OCI-LY3 (cell line): ENCODE results near the gene RPS16.

Source experiments
- H2AFZ ChIP-seq: fragments of 200-600, 300-600 bp; shearing (Covaris generic); 2 replicates; pipeline ENCODE4 v1.6.0; 2014; ENCODE audit warnings: antibody characterized with exemption, low read depth, low read length
- H3K27ac ChIP-seq: fragments of 200-600, 300-600 bp; sonication (generic); 2 replicates; pipeline ENCODE4 v1.5.1; 2014; ENCODE audit warnings: mild to moderate bottlenecking, low read length, moderate library complexity, mixed read lengths
- H3K27me3 ChIP-seq: fragments of 200-600, 300-600 bp; sonication (generic); 2 replicates; pipeline ENCODE4 v1.6.1; 2014; ENCODE audit warnings: low read depth, low read length, mixed read lengths
- H3K36me3 ChIP-seq: fragments of 200-600, 300-600 bp; sonication (generic); replicated peaks from 2 replicates; pipeline ENCODE3; 2014; ENCODE audit warnings: low read depth, low read length, mixed read lengths
- H3K4me1 ChIP-seq: fragments of 300-600, 200-600 bp; sonication (generic); 2 replicates; pipeline ENCODE4 v1.6.1; 2014; ENCODE audit warnings: low read length, mixed read lengths
- H3K4me2 ChIP-seq: fragments of 200-600, 300-600 bp; sonication (generic); 2 replicates; pipeline ENCODE4 v1.6.1; 2014; ENCODE audit warnings: low read length, mixed read lengths
- H3K4me3 ChIP-seq: fragments of 300-600, 200-600 bp; sonication (generic); 2 replicates; pipeline ENCODE4 v1.5.1; 2014; ENCODE audit warnings: antibody characterized with exemption, mild to moderate bottlenecking, low read length, moderate library complexity
- H3K79me2 ChIP-seq: fragments of 300-600, 200-600 bp; shearing (Covaris generic); 2 replicates; pipeline ENCODE4 v1.6.1; 2014; ENCODE audit warnings: mild to moderate bottlenecking, low read length, mixed read lengths
- H3K9ac ChIP-seq: fragments of 300-600, 200-600 bp; shearing (Covaris generic); 2 replicates; pipeline ENCODE4 v1.6.0; 2014; ENCODE audit warnings: mild to moderate bottlenecking, low read length, moderate library complexity
- H3K9me3 ChIP-seq: fragments of 200-600, 300-600 bp; shearing (Covaris generic); 2 replicates; pipeline ENCODE4 v1.6.1; 2014; ENCODE audit warnings: low read length, mixed read lengths; ENCODE audit not compliant: insufficient read depth
- H4K20me1 ChIP-seq: fragments of 200-600, 300-600 bp; sonication (generic); 2 replicates; pipeline ENCODE4 v1.6.1; 2016; ENCODE audit warnings: low read length, mixed read lengths; ENCODE audit not compliant: insufficient read depth
- CTCF ChIP-seq: fragments of 200-600, 300-600 bp; sonication (generic); IDR thresholded peaks from 2 replicates; pipeline ENCODE4 v1.5.1; 2014; ENCODE audit warnings: antibody characterized with exemption, low read length, low read depth
- EZH2phosphoT487 ChIP-seq: fragments of 200-600 bp; shearing (Covaris generic); IDR thresholded peaks from 2 replicates; pipeline ENCODE4 v1.6.1; 2018; ENCODE audit warnings: antibody characterized with exemption, mixed run types, low read depth

Gene RPS16

GRCh38 chr19:39471756-39472536 lies 36.2 kb upstream of the RPS16 start:
- H3K27ac ChIP-seq, result no peak overlapping the region
- H3K9ac ChIP-seq, result no peak overlapping the region
- peaks cover 82% of the 10 kb centered on the region for H3K36me3 ChIP-seq
- no peak overlapping the region for H3K4me2 ChIP-seq
- H4K20me1 ChIP-seq, result no peaks in the 10 kb centered on the region
- 0 out of 2 replicates have a peak, but pooled peaks cover 5% of the 10 kb centered on the region for H3K79me2 ChIP-seq
- no peaks in the 10 kb centered on the region for H3K4me1 ChIP-seq
- H3K27me3 ChIP-seq, result no peaks in the 10 kb centered on the region
- TF ChIP-seq EZH2phosphoT487 (no peak), CTCF (no peak)
- no peaks in the 10 kb centered on the region for H3K9me3 ChIP-seq
- no peak overlapping the region for H2AFZ ChIP-seq
- no peak overlapping the region for H3K4me3 ChIP-seq

DNA sequence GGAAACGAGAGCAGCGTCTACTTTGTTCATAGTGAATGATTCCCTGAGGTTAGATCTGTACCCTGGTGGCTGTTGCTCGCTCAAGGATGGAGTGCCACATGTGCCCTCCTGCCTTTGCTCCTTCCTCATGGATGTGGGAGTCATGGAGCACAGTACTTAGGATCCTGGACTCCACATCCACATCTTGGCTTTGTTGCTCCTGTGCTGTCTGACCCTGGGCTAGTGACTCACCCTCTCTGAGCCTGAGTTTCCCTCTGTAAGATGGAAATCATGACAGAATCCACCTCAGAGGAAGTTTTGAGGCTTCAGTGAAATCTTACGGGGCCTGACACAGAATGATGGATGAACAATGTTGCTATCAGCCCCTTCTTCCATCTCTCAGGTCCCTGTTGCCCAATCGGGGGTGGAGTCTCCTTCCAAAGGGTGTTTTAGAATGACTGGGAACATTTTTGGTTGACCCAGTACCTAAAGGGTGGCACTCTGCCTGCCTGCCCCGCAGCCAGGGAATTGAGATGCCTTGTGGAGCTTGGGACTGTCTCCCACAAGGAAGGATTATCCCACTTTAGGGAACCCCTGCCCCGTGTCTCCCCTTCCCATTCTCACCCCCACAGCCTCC lies 35.1 kb upstream of the RPS16 start:
- no peaks in the 10 kb centered on the region for H3K4me1 ChIP-seq
- no peak overlapping the region for H3K9ac ChIP-seq
- H4K20me1 ChIP-seq, result no peaks in the 10 kb centered on the region
- no peaks in the 10 kb centered on the region for H3K9me3 ChIP-seq
- H3K36me3 ChIP-seq, result peaks cover 82% of the 10 kb centered on the region
- no peaks in the 10 kb centered on the region for H3K27me3 ChIP-seq
- no peak overlapping the region for H3K4me3 ChIP-seq
- no peak for TF ChIP-seq EZH2phosphoT487
- no peak for TF ChIP-seq CTCF
- H3K27ac ChIP-seq, result no peak overlapping the region
- no peak overlapping the region for H3K4me2 ChIP-seq
- 0 out of 2 replicates have a peak, but pooled peaks cover 5% of the 10 kb centered on the region for H3K79me2 ChIP-seq
- H2AFZ ChIP-seq, result no peak overlapping the region

DNA sequence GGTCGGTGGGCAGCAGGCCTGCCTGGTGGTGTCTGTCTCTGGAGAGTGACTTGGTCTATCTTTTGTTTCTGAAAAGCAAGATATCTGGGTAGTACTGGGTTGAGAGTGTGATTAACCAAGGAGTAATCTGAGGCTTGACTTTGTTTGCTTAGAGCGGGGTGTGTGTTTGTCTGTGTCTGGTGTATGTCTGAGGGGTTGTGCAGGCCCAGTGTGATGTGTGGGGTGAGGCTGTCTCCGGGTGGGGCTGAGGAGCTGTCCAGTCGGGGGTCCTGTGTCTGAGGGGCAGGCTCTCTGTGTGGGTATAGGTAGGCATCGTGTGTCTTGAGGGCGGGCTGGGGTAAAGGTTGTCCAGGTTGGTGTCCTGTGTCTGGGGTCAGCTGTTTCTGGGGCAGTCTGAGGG lies 33.8 kb upstream of the RPS16 start:
- Histone ChIP-seq H3K4me3 (no peak overlapping the region), H3K27ac (no peak overlapping the region), H3K4me2 (no peak overlapping the region), H4K20me1 (0 out of 2 replicates have a peak, but pooled peaks cover 5% of the 10 kb centered on the region), H2AFZ (no peak overlapping the region), H3K4me1 (no peaks in the 10 kb centered on the region), H3K9ac (no peak overlapping the region), H3K9me3 (no peaks in the 10 kb centered on the region), H3K79me2 (0 out of 2 replicates have a peak, but pooled peaks cover 6% of the 10 kb centered on the region), H3K27me3 (no peaks in the 10 kb centered on the region), H3K36me3 (peaks cover 84% of the 10 kb centered on the region)
- no peak for TF ChIP-seq CTCF
- TF ChIP-seq EZH2phosphoT487, result no peak

GRCh38 chr19:39469036-39469435 lies 33.3 kb upstream of the RPS16 start:
- H3K27ac ChIP-seq, result no peak overlapping the region
- no peak overlapping the region for H2AFZ ChIP-seq
- no peak overlapping the region for H3K9ac ChIP-seq
- no peak overlapping the region for H3K4me2 ChIP-seq
- H3K36me3 ChIP-seq, result peaks cover 80% of the 10 kb centered on the region
- H3K27me3 ChIP-seq, result no peaks in the 10 kb centered on the region
- no peaks in the 10 kb centered on the region for H3K9me3 ChIP-seq
- H4K20me1 ChIP-seq, result 0 out of 2 replicates have a peak, but pooled peaks cover 6% of the 10 kb centered on the region
- H3K4me3 ChIP-seq, result no peak overlapping the region
- TF ChIP-seq CTCF (no peak), EZH2phosphoT487 (no peak)
- H3K4me1 ChIP-seq, result no peaks in the 10 kb centered on the region
- H3K79me2 ChIP-seq, result 0 out of 2 replicates have a peak, but pooled peaks cover 4% of the 10 kb centered on the region
